SW480 (cell line): ENCODE measurements around the gene ERP27.

Experiments used
- DNase-seq: peaks from one replicate; pipeline ENCODE4 v3.0.0-alpha.2; 2016; ENCODE audit warnings: low spot score

The ERP27 gene

GRCh38 chr12:14935031-14935430 lies 3.3 kb downstream of the ERP27 start:
- DNase-seq: no peak

GRCh38 chr12:14934511-14934910 lies 3.8 kb downstream of the ERP27 start:
- no peak for DNase-seq

GRCh38 chr12:14931791-14932560 lies 6.4 kb downstream of the ERP27 start:
- no peak for DNase-seq

GRCh38 chr12:14931359-14931758 lies 7.0 kb downstream of the ERP27 start:
- DNase-seq: no peak

GRCh38 chr12:14930299-14930698 lies 8.0 kb downstream of the ERP27 start:
- DNase-seq: no peak

GRCh38 chr12:14928931-14929330 lies 9.4 kb downstream of the ERP27 start:
- no peak for DNase-seq

GRCh38 chr12:14927267-14927666 lies 11.1 kb downstream of the ERP27 start:
- no peak for DNase-seq

GRCh38 chr12:14924541-14924940 lies 13.8 kb downstream of the ERP27 start:
- DNase-seq: no peak

GRCh38 chr12:14923944-14924343 lies 14.4 kb downstream of the ERP27 start:
- DNase-seq: no peak

- no peak for DNase-seq
Observed at GRCh38 chr12:14921218-14921617, 17.1 kb downstream of the ERP27 start.

- no peak for DNase-seq
Observed at GRCh38 chr12:14920475-14921126, 17.7 kb downstream of the ERP27 start.

- no peak for DNase-seq
Observed at GRCh38 chr12:14919455-14919854, 18.9 kb downstream of the ERP27 start.

- DNase-seq: no peak
Observed at GRCh38 chr12:14915736-14916135, 22.6 kb downstream of the ERP27 start.

GRCh38 chr12:14913381-14913781 lies 25.0 kb downstream of the ERP27 start:
- peak; percentile 73 for DNase-seq

- no peak for DNase-seq
Observed at GRCh38 chr12:14911131-14911530, 27.2 kb downstream of the ERP27 start.

- peak; percentile 26 for DNase-seq
Observed at GRCh38 chr12:14910090-14910915, 28.0 kb downstream of the ERP27 start.

- DNase-seq: no peak
Observed at GRCh38 chr12:14907953-14908352, 30.4 kb downstream of the ERP27 start.

- no peak for DNase-seq
Observed at GRCh38 chr12:14906114-14906513, 32.2 kb downstream of the ERP27 start.

GRCh38 chr12:14905269-14906004 lies 32.9 kb downstream of the ERP27 start:
- DNase-seq: no peak

- no peak for DNase-seq
Observed at GRCh38 chr12:14904854-14905253, 33.5 kb downstream of the ERP27 start.

- no peak for DNase-seq
Observed at GRCh38 chr12:14903386-14904098, 34.8 kb downstream of the ERP27 start.
